Measurements from ENCODE around the gene AGAP1. TPM values are rescaled to one million over a fixed set of nuclear protein-coding genes. Genes with fewer than 3 reads are reported as not detected.

Gene AGAP1
- total RNA-seq, 1 experiment from 2014 or later: 25.8 TPM

DNA sequence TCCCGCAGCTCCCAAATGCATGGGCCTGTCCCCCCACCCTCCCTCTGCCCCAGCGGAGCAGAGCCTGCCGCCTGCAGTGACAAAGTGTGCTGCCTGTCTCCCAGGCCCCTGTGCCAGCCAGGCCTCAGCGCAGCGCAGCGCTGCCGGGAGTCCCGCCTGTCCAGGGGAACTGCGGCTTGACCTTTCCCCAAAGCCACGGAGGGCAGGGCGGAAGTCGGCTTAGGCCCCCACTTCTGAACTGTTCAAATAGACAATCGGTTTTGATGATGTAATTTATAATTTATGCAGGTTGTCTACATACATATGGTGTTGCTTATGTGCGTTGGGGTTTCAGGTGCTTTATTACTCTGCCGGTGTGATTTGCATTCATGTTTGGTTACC is 667.2 kb downstream of the AGAP1 start:
- Histone ChIP-seq H3K18ac (ENCODE audit: insufficient read length, low read depth, low read length) (no peak overlapping the region), H4K8ac (replicated peaks; ENCODE audit: insufficient read length, low read depth, low read length) (no peak overlapping the region), H3K56ac (ENCODE audit: insufficient read length, low read depth, low read length) (no peak overlapping the region), H3K27ac (ENCODE audit: insufficient read length, low read depth, low read length) (no peak overlapping the region), H2AFZ (ENCODE audit: low read length) (no peak overlapping the region), H3K23me2 (ENCODE audit: insufficient read length, low read depth, low read length, poor library complexity, severe bottlenecking) (peaks cover 10% of the 10 kb centered on the region), H3K4ac (ENCODE audit: low read depth, low read length) (no peak overlapping the region), H2BK12ac (ENCODE audit: insufficient read length, low read depth, low read length) (no peak overlapping the region), H3K4me2 (ENCODE audit: insufficient read depth, insufficient read length, low read length) (no peak overlapping the region), H3K79me1 (ENCODE audit: insufficient read depth, low read depth, low read length, poor library complexity, severe bottlenecking) (no peaks in the 10 kb centered on the region), H3K27me3 (ENCODE audit: insufficient read depth, low read length) (peaks cover 66% of the 10 kb centered on the region), H2BK20ac (ENCODE audit: low read depth, low read length, poor library complexity, severe bottlenecking) (no peak overlapping the region), H2AK5ac (ENCODE audit: insufficient read length, low read length) (no peak overlapping the region), H3K23ac (ENCODE audit: insufficient read length, low read depth, low read length) (no peak overlapping the region), H3K9me3 (ENCODE audit: control insufficient read depth, low read depth, low read length) (no peaks in the 10 kb centered on the region), H2BK15ac (ENCODE audit: low read depth, low read length) (no peak overlapping the region), H3K79me2 (ENCODE audit: insufficient read depth, low read length) (no peaks in the 10 kb centered on the region), H3K9ac (ENCODE audit: extremely low read depth, insufficient read length, low read length) (no peak overlapping the region), H2BK120ac (ENCODE audit: low read depth, low read length, poor library complexity, severe bottlenecking) (no peak overlapping the region), H4K91ac (ENCODE audit: insufficient read length, low read depth, low read length) (no peak overlapping the region), H4K5ac (ENCODE audit: insufficient read length, low read depth, low read length) (no peak overlapping the region), H3K4me1 (ENCODE audit: insufficient read depth, low read length) (peaks cover 4% of the 10 kb centered on the region; the same call in 1 of the 2 replicates), H2BK5ac (ENCODE audit: insufficient read length, low read length) (no peak overlapping the region), H3T11ph (ENCODE audit: low read length) (no peak overlapping the region), H4K20me1 (ENCODE audit: control insufficient read depth, insufficient read depth, insufficient read length) (no peaks in the 10 kb centered on the region), H3K14ac (ENCODE audit: insufficient read depth, low read length) (no peak overlapping the region)
- Mint-ChIP-seq H3K27ac (no peak overlapping the region), H3K4me1 (peaks cover 41 to 42% of the 10 kb centered on the region in 2 experiments), H3K27me3 (ENCODE audit: low read depth) (peaks cover 97% of the 10 kb centered on the region), H3K4me3 (no peak overlapping the region), H3K36me3 (ENCODE audit: insufficient read depth in 1 of 3, low read depth in 3 of 3) (peaks cover 0 to 3% (median 0%) of the 10 kb centered on the region in 3 experiments; a peak in 1 of 7 replicates), H3K9me3 (no peaks in the 10 kb centered on the region; a peak in 1 of 5 replicates)
- TF ChIP-seq, protein P1, sequence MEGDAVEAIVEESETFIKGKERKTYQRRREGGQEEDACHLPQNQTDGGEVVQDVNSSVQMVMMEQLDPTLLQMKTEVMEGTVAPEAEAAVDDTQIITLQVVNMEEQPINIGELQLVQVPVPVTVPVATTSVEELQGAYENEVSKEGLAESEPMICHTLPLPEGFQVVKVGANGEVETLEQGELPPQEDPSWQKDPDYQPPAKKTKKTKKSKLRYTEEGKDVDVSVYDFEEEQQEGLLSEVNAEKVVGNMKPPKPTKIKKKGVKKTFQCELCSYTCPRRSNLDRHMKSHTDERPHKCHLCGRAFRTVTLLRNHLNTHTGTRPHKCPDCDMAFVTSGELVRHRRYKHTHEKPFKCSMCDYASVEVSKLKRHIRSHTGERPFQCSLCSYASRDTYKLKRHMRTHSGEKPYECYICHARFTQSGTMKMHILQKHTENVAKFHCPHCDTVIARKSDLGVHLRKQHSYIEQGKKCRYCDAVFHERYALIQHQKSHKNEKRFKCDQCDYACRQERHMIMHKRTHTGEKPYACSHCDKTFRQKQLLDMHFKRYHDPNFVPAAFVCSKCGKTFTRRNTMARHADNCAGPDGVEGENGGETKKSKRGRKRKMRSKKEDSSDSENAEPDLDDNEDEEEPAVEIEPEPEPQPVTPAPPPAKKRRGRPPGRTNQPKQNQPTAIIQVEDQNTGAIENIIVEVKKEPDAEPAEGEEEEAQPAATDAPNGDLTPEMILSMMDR (conservative IDR thresholded peaks at IDR 0.05): no peak
- DNase-seq: no peak
- WGBS (ENCODE audit: extremely low coverage, insufficient read length, low lambda C conversion rate): no CpG with 5 or more reads among the region's 15 CpGs

Data from H9 (cell line).